Tongue (tissue), 2 donors: ENCODE data around the gene TTC33. TPM values are rescaled to one million over a fixed set of nuclear protein-coding genes. Genes with fewer than 3 reads are reported as not detected.

Experiments used
- DNase-seq: peaks from one replicate; pipeline ENCODE4 v3.0.0-alpha.2; 2015
- total RNA-seq: library from RNA; depleted of rRNA; stranded (reverse); fragments of >200 nt; gene quantifications from one replicate; pipeline ENCODE4 v1.2.3, GENCODE V29; 2014

TTC33 gene
- total RNA-seq, 1 donor from 2014 or later: 43.8 TPM

DNA sequence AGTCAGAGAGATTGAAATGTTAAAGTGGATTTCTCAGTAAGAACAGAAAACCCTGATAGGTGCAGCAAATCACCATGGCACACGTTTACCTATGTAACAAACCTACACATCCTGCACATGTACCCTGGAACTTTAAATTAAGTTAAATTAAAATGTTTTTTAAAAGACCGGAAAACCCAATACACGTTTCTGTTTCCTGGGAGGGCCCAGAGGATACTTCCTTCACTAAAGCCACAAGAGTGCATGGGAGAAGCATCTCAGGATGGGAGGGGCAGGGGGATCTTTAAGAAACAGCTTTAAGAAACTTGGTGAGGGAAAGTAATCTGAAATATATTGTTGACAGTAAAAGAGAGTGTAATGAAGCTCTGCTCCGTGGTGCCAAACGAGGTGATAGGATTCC lies 240.8 kb downstream of the TTC33 start:
- no peak for DNase-seq

DNA sequence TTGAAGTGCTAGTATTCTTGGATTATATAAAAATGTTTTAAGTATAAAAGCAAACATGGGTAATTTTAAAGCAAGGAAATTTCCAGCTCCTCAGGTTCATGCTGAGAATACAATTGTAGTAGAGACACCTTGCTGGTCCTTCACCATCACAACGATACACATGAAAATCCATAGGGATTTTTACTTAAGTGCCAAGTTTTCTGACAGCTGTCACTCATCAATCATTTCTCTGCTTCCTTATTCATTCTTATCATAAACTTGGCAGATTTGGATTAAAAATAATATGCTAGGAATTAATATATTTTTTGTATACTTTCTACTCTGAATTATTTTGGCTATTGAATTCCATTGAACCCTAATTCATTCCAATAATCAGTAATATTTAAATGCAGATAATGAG lies 244.0 kb downstream of the TTC33 start:
- DNase-seq: no peak

DNA sequence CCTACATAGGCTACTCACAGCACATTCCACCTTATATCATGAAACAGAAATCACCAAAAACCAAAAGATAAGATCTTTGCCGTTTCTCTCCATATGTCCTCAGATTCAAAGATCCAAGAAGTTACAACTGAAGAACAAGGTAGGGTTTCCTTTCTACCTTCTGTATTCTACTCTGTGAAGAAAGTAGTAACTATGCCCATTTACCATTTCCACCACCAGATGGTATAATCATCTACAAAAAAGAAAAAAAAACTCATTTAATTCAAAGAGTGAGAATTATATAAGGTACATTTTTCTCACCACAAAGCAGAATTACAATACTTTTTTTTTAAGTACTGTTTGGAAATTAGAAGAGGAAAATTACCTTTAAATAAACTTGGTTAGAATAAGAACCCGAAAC lies 248.7 kb downstream of the TTC33 start:
- DNase-seq: no peak

DNA sequence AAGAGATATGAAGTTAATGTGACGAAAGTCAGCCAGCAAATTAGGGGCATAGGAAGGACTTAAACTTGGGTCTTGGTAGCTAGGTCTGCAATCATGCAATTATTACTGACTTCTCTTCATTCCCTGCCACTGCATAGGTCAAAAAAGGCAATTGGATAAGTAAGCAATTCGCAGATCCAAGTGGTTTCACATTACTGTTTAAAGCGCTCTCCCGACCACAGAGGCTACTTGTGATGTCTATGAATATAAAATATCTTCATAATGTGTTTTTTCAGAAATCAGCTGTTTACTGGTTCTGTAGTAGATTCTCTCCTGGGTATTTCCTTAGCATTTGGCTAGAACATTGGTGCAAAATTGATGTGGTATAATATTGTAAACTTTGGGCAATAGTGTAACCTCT lies 250.7 kb downstream of the TTC33 start:
- DNase-seq: no peak

DNA sequence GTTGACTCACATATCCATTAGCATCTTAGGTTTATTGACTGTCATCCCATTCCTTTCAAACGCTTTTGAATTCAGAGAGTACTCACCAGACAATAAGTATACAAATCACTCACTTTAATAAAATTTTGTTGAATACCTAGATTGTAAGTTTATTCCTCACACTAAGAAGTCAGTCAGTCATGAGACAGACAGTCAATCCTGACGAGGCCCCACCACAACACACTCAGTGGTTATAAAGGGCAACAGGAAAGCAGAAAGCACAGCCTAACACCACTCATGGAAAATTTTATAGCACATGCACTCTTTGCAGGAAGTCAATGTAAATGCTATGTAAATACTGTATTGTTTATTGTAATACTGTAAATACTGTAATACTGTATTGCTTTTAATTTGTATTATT lies 252.3 kb downstream of the TTC33 start:
- DNase-seq: no peak

DNA sequence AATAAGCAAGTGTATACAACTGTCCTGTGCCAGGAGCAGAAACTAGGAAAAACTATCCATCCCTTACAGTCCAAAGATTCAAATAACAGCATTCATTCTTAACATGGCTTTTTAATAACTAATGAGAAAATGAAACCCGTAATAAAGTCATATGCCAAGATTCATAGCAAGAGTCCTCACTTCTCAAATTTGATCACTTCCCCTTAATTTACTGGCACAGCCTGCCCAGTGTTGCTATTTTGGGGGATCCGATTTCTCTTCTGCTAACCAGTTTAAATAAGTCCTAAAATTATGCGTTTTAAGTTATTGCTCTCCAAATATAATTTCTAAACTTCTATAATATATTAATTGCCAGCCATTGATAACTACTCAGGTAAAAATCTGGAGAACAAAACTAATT lies 253.0 kb downstream of the TTC33 start:
- DNase-seq: no peak

DNA sequence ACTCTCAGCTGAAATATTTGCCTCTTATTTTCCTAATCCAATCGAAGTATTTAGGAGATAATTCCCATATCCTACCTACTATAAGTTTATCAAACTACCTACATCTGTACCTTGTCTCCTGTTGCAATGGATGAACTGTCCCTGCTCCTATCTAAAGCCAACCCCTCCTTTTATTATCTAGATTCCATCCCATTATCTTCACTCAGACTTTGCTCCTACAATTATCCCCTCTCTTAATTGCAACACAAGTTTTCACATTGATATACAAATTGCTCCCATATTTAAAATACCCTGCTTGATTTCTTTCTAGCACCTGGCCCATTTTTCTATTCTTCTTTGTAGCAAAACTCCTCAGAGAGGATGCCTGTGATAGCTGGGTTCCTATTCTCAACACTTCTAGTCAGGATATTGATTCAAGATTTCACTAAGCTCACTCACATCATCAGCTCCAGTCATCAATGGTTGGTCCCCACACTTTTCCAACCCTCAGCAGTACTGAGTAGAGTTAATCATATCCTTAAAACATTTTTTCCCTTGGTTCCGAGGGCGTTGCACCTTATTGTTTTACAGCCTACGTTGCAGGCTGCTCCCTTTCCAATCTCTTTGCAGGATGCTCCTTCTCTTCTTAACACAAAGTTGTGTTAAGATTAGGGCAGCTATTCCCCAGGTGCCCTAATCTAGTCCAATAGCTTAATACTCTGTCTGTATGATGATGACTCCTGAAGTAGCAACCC lies 253.9 kb downstream of the TTC33 start:
- no peak for DNase-seq

DNA sequence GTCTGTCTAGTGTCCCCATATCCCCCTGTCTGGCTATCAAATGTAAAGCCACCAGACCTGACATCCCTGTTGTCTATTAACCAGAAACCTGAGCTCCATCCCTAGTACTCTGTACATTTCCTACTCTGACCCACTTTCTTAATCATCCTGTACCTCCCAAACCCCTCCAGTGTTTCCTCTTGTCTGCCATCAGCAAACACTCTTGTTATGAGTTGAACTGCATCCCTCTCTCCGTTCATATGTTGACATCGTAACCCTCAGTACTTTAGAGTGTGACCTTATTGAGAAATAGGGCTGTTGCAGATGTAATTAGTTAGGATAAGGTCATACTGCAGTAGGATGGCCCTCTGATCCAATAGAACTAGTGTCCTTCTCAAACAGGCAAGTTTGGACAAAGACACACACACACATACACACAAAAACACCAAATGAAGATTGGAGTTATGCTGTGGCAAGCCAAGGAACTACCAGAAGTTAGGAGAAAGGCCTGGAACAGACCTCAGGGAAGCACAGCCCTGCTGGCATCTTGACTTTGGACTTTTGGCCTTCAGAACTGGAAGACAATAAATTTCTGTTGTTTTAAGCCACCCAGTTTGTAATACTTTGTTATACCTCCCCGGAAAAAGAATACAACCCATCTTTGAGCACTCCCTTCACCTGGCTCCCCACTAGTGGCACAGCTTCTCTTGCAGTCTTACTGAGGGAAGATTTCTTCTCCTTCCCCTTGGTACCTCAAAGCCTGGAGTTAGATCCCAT lies 256.1 kb downstream of the TTC33 start:
- no peak for DNase-seq

DNA sequence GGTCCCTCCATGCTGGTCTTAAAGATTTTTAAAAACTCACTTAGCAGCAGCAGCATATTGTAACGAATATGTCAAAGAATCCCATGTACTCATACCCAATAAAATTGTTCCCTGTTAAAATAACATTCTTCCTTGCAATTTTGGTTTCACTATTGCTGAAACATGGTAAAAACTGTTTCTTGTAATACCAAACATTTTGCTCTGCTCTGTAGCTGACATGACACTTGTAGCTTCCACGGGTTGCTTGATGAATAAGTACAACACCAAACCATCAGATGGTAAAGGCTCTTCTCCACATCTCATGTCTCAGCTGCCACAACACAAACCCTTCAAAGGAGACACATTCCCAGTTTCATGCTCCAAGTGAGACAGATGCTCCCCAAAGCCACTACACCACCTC lies 256.8 kb downstream of the TTC33 start:
- DNase-seq: no peak

DNA sequence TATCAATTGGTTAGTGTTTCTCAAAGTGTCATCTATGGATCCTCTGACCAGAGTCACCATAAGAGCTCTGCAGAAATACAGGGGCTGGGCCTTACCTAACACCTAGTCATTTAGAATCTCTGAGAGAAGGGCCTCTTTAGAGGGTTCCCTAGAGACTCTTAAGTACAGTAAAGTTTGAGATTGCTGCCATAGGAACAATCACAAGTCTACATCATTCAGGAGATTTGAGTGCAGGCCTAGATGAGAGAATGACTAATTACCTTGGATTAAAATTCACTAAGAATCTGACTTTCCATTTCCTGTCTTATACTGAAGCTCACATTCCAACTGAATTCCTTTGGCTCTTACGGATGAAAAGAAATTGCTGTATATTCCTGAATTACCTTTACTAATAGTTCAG lies 258.2 kb downstream of the TTC33 start:
- no peak for DNase-seq

DNA sequence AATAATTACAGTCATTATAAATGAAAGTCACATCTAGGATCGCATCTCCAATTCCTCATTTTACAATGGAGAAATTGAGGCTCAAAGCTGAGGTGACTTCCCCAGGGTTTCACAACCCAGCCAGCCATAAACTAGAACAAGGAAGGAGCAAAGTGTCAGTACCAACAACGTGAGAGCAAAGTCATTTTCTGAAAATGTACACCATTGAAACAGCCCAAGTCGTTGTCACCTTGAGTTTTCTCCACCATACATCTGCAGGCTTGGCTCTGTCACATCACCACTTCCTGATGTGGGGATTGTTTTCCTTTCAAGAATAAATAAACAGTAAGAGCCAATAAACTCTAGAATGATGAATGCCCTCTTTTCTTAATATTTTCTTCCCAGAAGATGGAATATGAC lies 260.5 kb downstream of the TTC33 start:
- no peak for DNase-seq

DNA sequence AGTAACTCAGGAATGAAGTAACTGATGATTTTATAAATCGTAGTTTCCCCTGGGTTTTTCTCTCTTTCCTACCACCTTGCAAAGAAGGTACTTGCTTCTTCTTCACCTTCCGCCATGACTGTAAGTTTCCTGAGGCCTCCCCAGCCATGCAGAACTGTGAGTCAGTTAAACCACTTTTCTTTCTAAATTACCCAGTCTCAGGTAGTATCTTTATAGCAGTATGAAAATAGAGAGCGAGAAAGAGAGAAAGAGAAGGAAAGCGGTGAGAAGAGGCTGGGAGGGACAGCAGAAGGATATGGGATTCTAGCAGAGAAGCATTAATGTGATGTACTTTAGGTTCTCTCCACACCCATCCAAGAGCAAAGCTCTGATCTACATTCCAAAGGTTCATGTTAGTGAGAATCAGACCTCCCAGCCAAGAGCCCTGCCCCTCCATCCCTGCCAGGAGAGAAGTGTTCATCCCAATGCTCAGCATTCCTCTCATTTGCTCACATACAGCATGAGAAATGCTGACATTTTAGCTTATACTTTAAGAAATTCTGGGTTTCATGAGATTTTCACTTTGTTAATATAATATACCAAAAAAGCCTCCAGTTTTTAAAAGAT lies 261.0 kb downstream of the TTC33 start:
- no peak for DNase-seq

DNA sequence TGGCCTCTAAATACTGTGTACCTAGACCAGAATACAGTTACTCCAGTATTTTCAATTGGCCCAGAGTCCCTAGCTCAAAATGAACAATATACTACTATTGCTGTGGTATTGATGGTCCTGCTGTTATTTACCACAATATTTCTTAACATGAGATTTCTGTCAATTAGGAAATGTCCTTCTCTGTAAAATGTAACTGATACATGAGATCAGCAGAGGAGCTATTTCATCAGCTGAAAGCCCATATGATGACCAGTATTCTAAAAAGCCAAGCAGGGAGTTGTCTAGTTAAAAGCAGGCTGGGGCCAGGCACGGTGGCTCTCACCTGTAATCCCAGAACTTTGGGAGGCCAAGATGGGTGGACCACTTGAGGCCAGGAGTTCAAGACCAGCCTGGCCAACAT lies 263.7 kb downstream of the TTC33 start:
- DNase-seq: no peak

DNA sequence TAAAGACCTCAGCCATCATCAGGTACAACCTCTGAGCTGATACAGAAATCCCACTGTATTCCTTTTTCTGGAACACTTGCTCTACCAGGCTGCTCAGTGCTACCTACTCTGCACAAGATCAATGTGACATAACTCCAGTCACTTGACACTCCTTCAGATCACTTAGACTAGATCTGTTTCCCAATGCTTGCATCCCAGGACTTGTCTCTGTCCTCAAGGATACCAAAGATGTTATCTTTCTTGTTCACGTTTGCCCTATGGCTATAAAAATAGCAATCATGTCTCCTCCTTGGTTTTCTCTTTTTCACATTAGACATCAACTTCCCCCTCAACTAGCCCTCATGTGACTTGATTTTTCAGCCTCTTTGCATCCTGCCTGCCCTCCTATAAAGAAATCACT lies 264.1 kb downstream of the TTC33 start:
- DNase-seq: no peak

DNA sequence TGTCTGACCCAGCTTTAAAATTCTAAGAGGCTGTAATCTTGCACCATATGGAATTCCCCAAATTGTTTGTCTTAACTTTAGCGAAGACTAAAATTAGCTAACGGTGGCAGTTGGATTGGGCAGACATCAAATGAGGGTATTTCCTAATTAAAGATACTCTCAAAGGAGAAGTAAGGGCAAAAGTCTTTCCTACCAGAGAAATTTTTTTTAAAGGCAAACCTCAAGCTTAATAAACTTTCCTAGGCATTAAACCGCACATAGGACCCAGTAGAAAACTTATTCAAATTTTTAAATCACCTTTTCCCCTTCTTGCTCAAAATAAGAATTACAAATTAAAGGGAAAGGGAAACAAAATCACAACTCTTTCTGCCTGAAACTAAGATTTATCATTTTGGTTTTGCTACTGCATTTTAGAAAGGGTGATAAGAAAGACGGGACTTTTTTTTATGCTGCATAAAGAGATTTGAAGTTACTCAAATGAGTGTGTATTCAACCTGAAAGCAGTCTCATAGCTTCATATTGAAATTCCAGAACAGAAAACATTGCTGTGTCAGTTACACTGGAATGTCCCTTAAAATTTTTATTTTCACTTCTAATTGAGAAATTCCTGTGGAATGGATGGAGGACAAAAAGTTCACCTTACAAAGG lies 265.2 kb downstream of the TTC33 start:
- DNase-seq: no peak

DNA sequence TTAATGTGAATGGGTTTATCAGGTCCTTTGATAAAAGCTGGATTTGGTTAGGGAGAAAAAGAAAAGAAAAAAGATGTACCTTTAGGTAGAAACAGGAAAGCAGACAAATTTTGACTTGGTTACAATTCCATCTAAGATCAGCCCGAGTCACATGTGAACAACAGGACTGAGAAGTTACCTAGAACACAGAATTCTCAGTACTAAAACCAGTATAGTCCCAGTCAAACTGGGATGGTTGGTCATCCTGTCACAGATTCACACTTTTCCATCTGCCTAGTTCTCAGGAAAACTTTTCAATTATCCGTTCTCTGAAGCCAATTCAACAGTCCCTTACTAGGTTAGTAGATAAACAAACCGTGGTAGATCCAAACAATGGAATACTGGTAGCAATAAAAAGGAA lies 266.3 kb downstream of the TTC33 start:
- no peak for DNase-seq

DNA sequence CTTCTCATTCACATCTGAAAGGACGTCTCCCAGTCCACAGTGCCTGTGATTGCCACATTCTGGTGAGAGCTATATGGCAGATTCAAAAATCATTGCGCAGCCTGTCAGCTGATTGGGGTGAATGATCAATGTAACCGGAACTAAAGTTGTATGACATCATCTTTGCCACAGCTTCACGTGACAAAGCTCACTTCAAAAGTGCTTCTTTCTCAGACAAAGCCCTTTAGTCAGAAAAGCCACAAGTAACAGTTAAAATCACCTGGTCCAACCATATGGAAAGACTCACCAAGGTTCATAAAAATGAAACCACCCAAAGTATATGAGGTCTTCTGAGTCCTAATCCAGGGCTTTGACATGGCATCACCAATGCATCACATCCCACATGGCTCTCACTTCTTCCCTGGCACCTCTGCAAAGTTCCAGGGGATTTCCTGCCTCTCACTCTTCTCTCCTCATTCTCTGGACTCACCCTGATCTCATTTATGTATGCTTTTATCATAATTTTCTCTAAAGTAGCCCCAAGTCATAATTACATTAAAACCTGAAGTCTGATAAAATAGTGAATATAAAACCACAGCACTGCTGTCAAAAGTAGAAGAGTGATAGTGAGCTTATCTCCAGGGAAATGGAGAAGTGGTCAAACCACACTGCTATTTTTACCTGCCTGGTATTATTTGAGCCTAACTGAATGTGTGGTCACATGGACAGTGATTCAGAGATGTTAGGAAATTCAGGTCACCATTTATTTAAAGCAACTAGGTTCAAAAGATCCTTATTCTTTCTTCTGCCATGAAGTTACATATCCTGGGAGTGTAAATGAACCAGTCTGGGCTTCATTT lies 269.1 kb downstream of the TTC33 start:
- DNase-seq: no peak

DNA sequence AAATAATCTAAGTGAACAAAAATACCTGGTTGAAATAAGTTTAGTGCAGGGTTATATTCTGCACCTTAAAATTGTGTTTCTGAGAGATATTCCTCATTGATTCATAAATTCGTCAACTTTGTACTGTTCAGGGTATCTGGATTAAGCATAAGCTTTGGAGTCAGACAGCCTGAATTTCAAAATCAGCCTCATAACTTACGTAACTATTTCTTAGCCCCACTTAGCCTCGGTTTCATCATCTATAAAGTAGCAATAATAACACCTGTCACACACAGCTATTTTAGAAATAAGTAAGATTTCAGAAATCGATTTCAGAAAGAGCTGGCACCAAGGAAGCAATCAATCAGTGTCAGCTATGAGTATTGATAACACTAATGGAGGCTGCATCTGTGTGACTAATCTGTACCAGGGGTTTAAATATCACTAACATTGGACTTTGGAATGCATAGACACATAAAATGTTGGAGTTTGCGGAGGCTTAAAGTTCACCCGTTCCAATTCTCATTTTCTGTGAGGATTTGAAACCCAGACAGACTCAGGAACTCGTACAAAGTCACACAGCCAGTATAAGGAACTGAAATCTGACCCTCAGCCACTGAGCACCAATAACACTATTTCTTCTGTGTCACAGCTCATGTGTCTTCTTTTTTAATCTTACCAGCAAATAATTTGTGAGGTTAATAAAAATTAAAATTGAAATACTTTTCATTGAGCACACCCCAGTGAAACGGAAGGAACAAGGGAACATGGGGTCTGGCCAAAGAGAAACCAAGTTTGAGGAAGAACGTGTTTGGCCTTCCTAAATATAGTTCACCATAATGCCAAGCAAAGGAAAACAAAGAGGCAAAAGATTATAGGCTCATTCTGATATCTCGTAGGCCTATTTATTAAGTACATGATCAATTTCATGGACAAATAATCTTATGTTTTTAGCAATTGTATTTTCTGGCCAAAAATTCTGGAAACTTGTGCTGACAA lies 270.5 kb downstream of the TTC33 start:
- DNase-seq: no peak

DNA sequence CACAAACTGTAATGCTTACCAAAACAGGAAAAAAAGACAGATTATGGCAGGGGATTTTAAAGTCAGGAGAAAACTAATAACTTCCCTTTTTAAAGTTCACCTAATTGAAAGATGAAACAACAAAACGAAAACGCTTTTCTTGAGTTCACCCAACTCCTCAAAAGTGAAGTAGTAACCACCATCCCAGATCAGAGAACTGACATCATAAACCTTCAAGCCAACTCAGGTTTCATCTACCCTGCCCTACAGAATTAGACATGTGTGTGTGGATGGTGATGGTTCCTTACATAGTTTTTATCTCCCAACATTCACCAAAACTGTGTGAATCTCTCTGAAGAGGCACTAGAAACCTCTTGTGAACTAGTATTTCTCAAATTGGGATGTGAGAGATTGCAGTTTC lies 271.3 kb downstream of the TTC33 start:
- no peak for DNase-seq

DNA sequence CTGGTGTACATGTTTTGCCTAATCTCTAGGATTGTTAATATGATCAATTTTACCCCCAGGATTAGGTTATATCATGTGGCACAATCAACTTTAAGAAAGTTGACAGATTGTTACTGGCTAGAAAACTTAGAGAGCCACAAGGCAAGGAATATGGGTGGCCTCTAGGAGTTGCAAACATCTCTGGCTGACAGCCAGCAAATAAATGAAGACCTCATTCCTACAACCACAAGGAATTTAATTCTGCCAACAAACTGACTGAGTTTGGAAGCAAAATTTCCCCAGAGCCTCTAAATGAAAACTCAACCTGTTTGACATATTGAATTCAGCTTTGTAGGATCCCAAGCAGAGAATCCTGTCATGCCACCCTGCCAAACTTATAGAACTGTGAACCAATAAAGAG lies 272.4 kb downstream of the TTC33 start:
- DNase-seq: no peak

DNA sequence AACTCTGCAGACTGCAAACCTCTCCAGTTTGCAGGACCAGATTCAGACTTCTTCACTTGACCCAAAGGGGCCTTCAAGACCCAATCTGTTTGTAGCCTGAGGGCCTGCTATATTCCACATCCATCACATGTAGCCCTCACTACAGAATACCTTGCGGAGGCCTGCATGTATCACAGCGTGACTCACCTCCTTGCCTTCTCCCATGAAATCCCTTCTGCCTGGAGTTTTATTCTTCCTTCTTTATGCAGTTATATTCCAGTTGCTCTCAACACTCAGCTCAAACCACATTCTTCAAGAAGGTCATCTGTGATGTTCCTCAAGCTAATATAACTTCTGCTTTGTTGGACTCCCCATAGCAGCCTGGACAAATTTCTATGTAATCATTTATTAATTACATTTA lies 274.5 kb downstream of the TTC33 start:
- no peak for DNase-seq
